HG02885 (cell line): Measurements from ENCODE around the gene PDZRN3.

ENCODE experiments used
- ATAC-seq: cut with Tn5 transposase; IDR thresholded peaks from one replicate; pipeline ENCODE4 v1.9.1; 2021; ENCODE audit warnings: mild to moderate bottlenecking; ENCODE audit not compliant: unreplicated experiment, poor library complexity

Gene PDZRN3

GRCh38 chr3:73364517-73364916 lies 260.2 kb downstream of the PDZRN3 start:
- no peak for ATAC-seq

DNA sequence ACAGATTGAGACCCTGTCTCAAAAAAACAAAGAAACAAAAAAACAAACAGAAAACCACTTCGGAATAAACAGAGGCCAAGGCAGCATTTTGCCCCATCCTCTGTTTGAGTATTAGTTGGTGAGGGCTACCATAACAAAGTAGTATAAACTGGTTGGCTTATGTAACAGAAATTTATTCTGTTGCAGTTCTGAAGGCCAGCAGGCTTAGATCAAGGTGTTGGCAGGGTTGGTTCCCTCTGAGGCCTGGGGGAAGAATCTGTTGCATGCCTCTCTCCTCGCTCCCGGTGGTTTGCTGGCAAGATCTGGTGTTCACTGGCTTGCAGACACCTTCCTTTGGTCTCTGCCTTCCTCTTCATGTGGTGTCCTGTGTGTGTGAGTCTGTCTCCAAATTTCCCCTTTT lies 261.6 kb downstream of the PDZRN3 start:
- no peak for ATAC-seq

GRCh38 chr3:73361591-73361990 lies 263.1 kb downstream of the PDZRN3 start:
- ATAC-seq: no peak

GRCh38 chr3:73353649-73354217 lies 271.0 kb downstream of the PDZRN3 start:
- no peak for ATAC-seq

DNA sequence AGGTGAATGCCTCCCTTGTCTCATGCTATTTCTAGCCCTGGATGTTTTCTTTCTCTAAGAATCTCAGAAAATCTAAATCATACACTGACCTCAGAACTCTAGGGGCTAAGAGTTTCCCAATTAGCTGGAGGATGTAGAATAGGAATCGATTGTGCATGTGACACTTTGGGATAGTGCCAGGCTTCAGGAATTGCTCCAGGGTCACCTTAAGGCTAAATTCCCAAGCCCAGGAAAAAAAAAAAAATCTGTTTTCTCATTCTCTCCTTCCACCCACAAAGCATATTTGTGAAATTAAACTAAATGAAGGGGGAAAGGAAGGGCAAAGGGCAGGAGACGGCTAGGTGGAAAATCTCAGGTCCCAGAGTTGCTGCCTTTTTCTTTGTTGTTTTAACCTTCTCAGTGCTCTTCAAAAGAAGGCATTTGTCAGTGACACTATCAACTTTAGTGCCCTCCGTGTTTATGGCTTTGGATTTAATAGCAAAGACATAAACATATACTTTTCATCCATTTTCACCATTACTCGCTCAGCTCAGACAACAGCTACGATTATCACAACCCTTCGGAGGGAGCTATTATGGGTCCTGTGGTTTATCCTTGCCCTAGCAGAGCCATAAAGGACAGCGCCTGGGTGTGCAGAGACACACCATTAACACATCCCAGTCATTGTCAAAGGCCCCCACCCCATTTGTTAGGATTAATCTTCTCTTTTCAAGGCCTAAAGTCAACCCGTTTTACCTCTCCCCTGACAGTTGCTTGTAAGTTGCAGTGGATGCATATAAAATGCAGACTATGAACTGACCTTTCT lies 271.7 kb downstream of the PDZRN3 start:
- no peak for ATAC-seq

DNA sequence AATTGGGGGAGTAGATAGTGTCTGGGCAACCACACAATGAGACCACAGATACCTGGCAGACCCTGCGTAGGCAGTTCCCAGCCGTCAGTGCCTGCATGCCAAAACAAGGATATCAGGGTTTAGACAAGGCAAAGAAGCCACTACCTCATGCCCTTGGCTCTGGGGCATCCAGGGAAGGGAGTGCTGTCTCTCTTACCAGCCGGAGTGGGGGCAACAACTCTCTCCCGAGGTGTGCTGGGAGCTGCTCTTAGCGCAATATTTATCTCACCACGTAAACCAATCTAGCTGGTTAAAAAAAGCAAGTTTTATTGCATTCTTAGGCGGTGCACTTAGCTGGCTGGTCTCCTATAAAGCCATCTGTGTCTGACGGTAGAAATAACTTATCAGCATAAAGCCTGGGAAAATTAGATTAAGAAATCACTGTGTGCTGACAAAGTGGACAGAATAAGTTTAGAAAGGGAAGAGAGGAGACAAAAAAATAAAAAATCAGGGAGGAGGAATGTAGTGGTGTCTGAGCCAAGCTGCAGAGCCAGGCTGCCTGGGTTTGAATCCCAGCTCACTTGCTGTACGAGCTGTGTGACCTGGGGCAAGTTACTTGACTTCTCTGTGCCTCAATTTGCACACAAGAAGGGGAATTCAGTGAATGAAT lies 273.2 kb downstream of the PDZRN3 start:
- no peak for ATAC-seq

DNA sequence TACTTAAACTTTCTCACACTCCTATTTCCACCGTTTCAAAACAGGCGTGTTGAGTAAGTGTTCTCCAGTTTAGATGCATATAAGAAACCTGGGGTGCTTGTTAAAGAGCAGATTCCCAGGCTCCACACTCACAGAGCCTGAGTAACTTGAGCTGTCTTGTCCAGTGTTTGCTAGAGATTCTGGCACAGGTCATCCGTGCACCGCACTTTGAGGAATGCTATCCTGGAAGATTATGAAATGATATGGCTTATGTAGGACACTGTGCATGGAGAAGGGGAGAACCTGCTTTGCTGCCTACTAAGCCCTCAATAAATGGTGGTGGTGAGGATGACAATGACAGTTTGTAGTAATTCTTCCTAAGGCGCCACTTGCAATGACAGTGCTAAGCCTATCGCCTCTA lies 273.7 kb downstream of the PDZRN3 start:
- no peak for ATAC-seq

GRCh38 chr3:73349657-73350056 lies 275.1 kb downstream of the PDZRN3 start:
- no peak for ATAC-seq

- no peak for ATAC-seq
These were observed 282.7 kb downstream of the PDZRN3 start for GRCh38 chr3:73342077-73342476.

DNA sequence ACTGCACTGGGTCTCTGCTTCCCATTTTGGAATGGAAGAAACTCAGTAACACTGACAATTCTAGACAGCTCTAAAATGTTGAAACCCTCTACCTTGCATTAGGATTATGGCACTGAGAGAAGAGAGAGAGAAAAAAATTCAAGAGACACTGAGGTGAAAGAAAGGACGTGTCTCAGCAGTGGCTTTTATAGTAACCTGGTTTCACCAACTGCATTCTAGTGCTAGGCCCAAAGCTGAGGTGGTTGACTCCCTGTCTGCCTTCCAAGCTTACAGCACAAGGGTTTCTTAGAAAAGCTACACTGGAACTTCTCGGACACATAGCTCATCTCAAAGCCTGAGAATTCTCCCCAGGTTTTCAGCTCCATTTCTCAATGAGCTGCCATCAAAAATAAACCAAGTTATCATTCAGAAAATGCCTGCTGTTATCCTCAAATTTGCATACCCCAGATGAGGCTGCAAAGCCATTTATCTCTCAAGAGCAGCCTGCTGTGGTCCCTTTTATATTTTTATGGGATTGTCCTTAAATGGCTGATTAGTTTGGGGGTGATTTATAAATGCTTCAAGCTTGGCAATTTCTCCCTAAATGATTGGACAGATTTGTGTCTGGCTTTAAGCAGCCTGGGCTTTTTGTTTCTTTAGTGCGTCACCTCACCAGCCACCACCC lies 283.3 kb downstream of the PDZRN3 start:
- ATAC-seq: no peak

GRCh38 chr3:73332558-73332957 lies 292.2 kb downstream of the PDZRN3 start:
- ATAC-seq: no peak
